ENCODE data around the gene GDI1.
A peak's percentile ranks its signal among the peaks of the same experiment; 100 is the strongest.

The GDI1 gene

GRCh38 chrX:154464806-154465365 is 27.9 kb downstream of the GDI1 start:
- DNase-seq, result no peak

- DNase-seq, result no peak
Measured at GRCh38 chrX:154465601-154466000, 28.6 kb downstream of the GDI1 start.

- DNase-seq, result no peak
Measured at GRCh38 chrX:154466036-154466435, 29.1 kb downstream of the GDI1 start.

GRCh38 chrX:154466907-154467306 is 30.0 kb downstream of the GDI1 start:
- DNase-seq, result no peak

- DNase-seq, result no peak
Measured at GRCh38 chrX:154467556-154467955, 30.6 kb downstream of the GDI1 start.

GRCh38 chrX:154468217-154468616 is 31.3 kb downstream of the GDI1 start:
- DNase-seq, result no peak

- no peak for DNase-seq
Measured at GRCh38 chrX:154469114-154469513, 32.2 kb downstream of the GDI1 start.

- no peak for DNase-seq
Measured at GRCh38 chrX:154469880-154470279, 32.9 kb downstream of the GDI1 start.

- DNase-seq, result no peak
Measured at GRCh38 chrX:154470434-154470833, 33.5 kb downstream of the GDI1 start.

GRCh38 chrX:154470914-154471568 is 34.1 kb downstream of the GDI1 start:
- no peak for DNase-seq

GRCh38 chrX:154471839-154472684 is 35.1 kb downstream of the GDI1 start:
- DNase-seq, result no peak

- DNase-seq, result no peak
Measured at GRCh38 chrX:154472685-154473632, 36.0 kb downstream of the GDI1 start.

- DNase-seq, result no peak
Measured at GRCh38 chrX:154473683-154474082, 36.7 kb downstream of the GDI1 start.

- no peak for DNase-seq
Measured at GRCh38 chrX:154476821-154477220, 39.9 kb downstream of the GDI1 start.

- no peak for DNase-seq
Measured at GRCh38 chrX:154477891-154478477, 41.0 kb downstream of the GDI1 start.

- peak; percentile 97 for DNase-seq
Measured at GRCh38 chrX:154478728-154479622, 42.0 kb downstream of the GDI1 start, which contains the start of gene LAGE3. TSS of gene LAGE3 (minus strand) at chrX:154479281. CDS start at chrX:154478915, 366 bp downstream.

- DNase-seq, result no peak
Measured at GRCh38 chrX:154481195-154481594, 44.2 kb downstream of the GDI1 start.

GRCh38 chrX:154481911-154482601 is 45.1 kb downstream of the GDI1 start:
- DNase-seq, result no peak

- DNase-seq, result no peak
Measured at GRCh38 chrX:154482786-154483185, 45.8 kb downstream of the GDI1 start.

GRCh38 chrX:154483325-154483724 is 46.4 kb downstream of the GDI1 start:
- no peak for DNase-seq
